Gastroesophageal sphincter (tissue), 4 donors: ENCODE data around the gene SPDYA. TPM values are rescaled to one million over a fixed set of nuclear protein-coding genes. Genes with fewer than 3 reads are reported as not detected.

ENCODE experiments used
- ATAC-seq: fragments of 150-250 bp; one replicate; pipeline ENCODE4 v1.9.1; 2016; ENCODE audit warnings: mild to moderate bottlenecking, moderate library complexity
- H3K27ac ChIP-seq, 4 donors: fragments of 200-600 bp; sonication (generic) in 3 of 4; 1 replicate in 3 of 4; 2 replicates in 1 of 4; pipeline ENCODE4 v1.5.1; 2016 to 2019
- H3K27me3 ChIP-seq: fragments of 200-600 bp; sonication (generic); one replicate; pipeline ENCODE4 v1.5.1; 2019
- H3K36me3 ChIP-seq, 2 donors: fragments of 200-600 bp; sonication (generic); one replicate each; pipeline ENCODE4 v1.5.1; 2019; ENCODE audit warnings: control low read depth in 1 of 2
- H3K4me1 ChIP-seq, 3 donors: fragments of 200-600 bp; sonication (generic); 1 replicate in 2 of 3; 2 replicates in 1 of 3; pipeline ENCODE4 v1.5.1; 2016 to 2019; ENCODE audit warnings: control low read depth in 2 of 3
- H3K4me3 ChIP-seq, 2 donors: fragments of 200-600 bp; sonication (generic); one replicate each; pipeline ENCODE4 v1.5.1; 2019; ENCODE audit warnings: mild to moderate bottlenecking in 1 of 2, moderate library complexity in 1 of 2
- H3K9me3 ChIP-seq, 3 donors: fragments of 200-600 bp; sonication (generic); one replicate each; pipeline ENCODE4 v1.5.1; 2017 to 2019; ENCODE audit warnings: control low read depth in 2 of 3
- CTCF ChIP-seq, 4 experiments: fragments of 200-600 bp in 2 of 4; fragments of 450-650 bp in 2 of 4; sonication (generic) in 1 of 4; IDR thresholded peaks; one replicate each; pipeline ENCODE4 v1.5.1; 2017 to 2019; ENCODE audit warnings: antibody characterized with exemption in 4 of 4, mild to moderate bottlenecking in 2 of 4, moderate library complexity in 2 of 4
- EP300 ChIP-seq: sonication (generic); formaldehyde crosslinking; IDR thresholded peaks from one replicate; pipeline ENCODE4 v1.6.1; 2017; ENCODE audit warnings: antibody characterized with exemption, mild to moderate bottlenecking
- POLR2A ChIP-seq, 2 donors: fragments of 450-650 bp; IDR thresholded peaks; one replicate each; pipeline ENCODE4 v1.6.1; 2017; ENCODE audit warnings: antibody characterized with exemption in 2 of 2, mild to moderate bottlenecking in 2 of 2, moderate library complexity in 1 of 2
- POLR2AphosphoS5 ChIP-seq: sonication (generic); formaldehyde crosslinking; IDR thresholded peaks from one replicate; pipeline ENCODE4 v1.6.1; 2017; ENCODE audit warnings: antibody characterized with exemption
- WGBS, 2 donors: methylation state at CpG; one replicate each; pipeline ENCODE4 v1.1.5; 2018; ENCODE audit warnings: low coverage in 1 of 2; 5-methylcytosine and 5-hydroxymethylcytosine counted together
- total RNA-seq, 4 donors: library from RNA; depleted of rRNA; stranded (reverse); fragments of >200 nt; gene quantifications; one replicate each; pipeline ENCODE4 v1.1.0, GENCODE V29; 2016

The SPDYA gene
- total RNA-seq, 4 donors from 2014 or later = 1.0 to 3.9 (median 2.1) TPM

DNA sequence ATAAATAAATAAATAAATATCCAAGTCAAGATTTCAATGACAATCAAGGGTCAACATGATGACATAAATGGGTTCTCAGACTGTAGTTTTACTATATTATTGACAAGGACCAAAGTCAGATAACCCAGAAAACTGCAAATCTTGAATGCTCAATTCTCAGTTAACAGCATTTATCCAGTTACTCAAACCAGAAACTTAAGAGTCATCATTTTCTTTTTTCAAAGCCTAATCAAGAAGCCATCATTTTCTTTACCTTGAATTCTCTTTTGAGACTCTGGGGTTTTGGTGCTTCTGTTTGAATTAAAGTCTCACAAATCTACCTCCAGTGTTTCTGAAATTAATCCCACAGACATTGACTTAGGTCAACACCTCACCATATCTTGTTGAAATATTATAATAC lies 45.3 kb downstream of the SPDYA start:
- no peaks in the 10 kb centered on the region for H3K4me1 ChIP-seq
- no peak overlapping the region for H3K27ac ChIP-seq
- ATAC-seq = no peak
- H3K36me3 ChIP-seq = peaks cover 0 to 67% of the 10 kb centered on the region in 2 donors
- TF ChIP-seq POLR2AphosphoS5 (no peak), CTCF (IDR thresholded peaks at IDR 0.05) (no peak), POLR2A (IDR thresholded peaks at IDR 0.05) (no peak), EP300 (no peak)
- H3K4me3 ChIP-seq = no peak overlapping the region
- no peaks in the 10 kb centered on the region for H3K27me3 ChIP-seq
- H3K9me3 ChIP-seq = no peaks in the 10 kb centered on the region

- Histone ChIP-seq H3K36me3 (peaks cover 0 to 14% of the 10 kb centered on the region in 2 donors), H3K27ac (no peak overlapping the region), H3K27me3 (no peaks in the 10 kb centered on the region), H3K4me1 (peaks cover 4 to 53% (median 17%) of the 10 kb centered on the region in 3 donors), H3K4me3 (peak overlapping the region; percentile 60 to 82), H3K9me3 (no peaks in the 10 kb centered on the region)
- WGBS, 2 donors = 77 to 90% methylated on average over 2 to 10 of the region's 12 CpGs
- ATAC-seq = no peak
- TF ChIP-seq EP300 (no peak), POLR2AphosphoS5 (no peak), CTCF (IDR thresholded peaks at IDR 0.05) (no peak), POLR2A (IDR thresholded peaks at IDR 0.05) (no peak)
Observed at GRCh38 chr2:28868611-28869010, 58.0 kb downstream of the SPDYA start.

DNA sequence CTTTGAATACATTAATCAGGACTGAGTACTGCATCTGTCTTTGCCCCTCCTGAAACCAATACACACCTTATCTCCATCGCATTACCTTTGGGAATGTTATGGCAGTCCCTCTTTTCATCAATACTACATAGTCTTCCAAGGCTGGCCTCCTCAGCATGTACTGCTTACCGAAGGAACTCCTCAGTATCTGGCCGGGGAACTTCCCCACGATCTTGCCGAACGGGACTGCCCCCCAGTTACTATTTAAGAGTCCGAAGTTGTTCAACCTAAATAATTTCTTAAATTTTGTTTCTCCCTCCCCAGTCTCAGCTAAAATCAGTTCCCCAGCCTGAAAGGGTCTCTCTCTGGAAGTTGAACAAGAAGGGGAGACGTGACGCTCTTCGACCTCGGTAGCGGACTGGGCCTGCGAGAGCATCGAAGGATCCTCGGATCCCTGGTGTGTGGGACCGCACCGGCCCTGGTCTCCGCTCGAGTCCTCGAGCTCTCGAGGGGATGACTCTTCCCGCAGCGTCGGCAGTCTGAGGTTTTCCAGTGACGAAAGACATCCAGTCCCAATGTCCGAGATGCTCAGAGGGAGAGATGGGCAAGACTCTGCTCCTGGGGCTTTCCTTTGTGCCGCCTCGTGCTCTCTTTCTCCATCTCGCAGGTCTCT lies 59.0 kb downstream of the SPDYA start:
- no peaks in the 10 kb centered on the region for H3K27me3 ChIP-seq
- peaks cover 4 to 48% (median 17%) of the 10 kb centered on the region in 3 donors for H3K4me1 ChIP-seq
- H3K36me3 ChIP-seq = peaks cover 0 to 4% of the 10 kb centered on the region in 2 donors
- no peaks in the 10 kb centered on the region for H3K9me3 ChIP-seq
- 0% methylated on average over 7 to 16 of the region's 29 CpGs for WGBS, 2 donors
- H3K27ac ChIP-seq = peak overlapping the region; percentile 31 to 85 (median 84)
- TF ChIP-seq POLR2A (IDR thresholded peaks at IDR 0.05) (no peak), CTCF (IDR thresholded peaks at IDR 0.05) (no peak), POLR2AphosphoS5 (no peak), EP300 (no peak)
- H3K4me3 ChIP-seq = peak overlapping the region; percentile 60 to 82
- peak; percentile 47 for ATAC-seq

- peak; percentile 99 for ATAC-seq
- Histone ChIP-seq H3K36me3 (no peaks in the 10 kb centered on the region), H3K27me3 (peaks cover under 1% of the 10 kb centered on the region), H3K27ac (peak within 1 kb of the TSS; percentile 50 to 85 (median 84)), H3K9me3 (no peaks in the 10 kb centered on the region), H3K4me1 (peaks cover 4 to 47% (median 17%) of the 10 kb centered on the region in 3 donors), H3K4me3 (peak within 1 kb of the TSS; percentile 60 to 82)
- 0 to 4% methylated on average over 9 to 15 of the region's 57 CpGs for WGBS, 2 donors
- no peak for TF ChIP-seq EP300
- TF ChIP-seq POLR2A (IDR thresholded peaks at IDR 0.05) = peak; percentile 54 to 71
- TF ChIP-seq CTCF (IDR thresholded peaks at IDR 0.05) = peak in 1 of 4 experiments; percentile 26
- TF ChIP-seq POLR2AphosphoS5 = peak; percentile 93
Observed at GRCh38 chr2:28870146-28870891, 59.7 kb downstream of the SPDYA start, which contains the start of gene TRMT61B. Gene TRMT61B, minus strand, starts transcription at chr2:28870309. Its CDS starts 32 bp downstream, at chr2:28870277.
